Left colon (tissue), 2 donors: ENCODE data around the gene SMIM45.
"Not testable (repeated sequence)": the region's sequence is repeated elsewhere in the genome, so short reads cannot be mapped to it uniquely, and the experiment has no call there.

Experiments
- ATAC-seq: fragments of 200-7000 bp; cut with Tn5 transposase; one replicate; pipeline ENCODE4 v1.9.1; 2020; ENCODE audit warnings: mild to moderate bottlenecking, moderate library complexity
- DNase-seq, 2 donors: peaks; one replicate each; pipeline ENCODE4 v3.0.0-alpha.2; 2020
- intact Hi-C, 2 donors: fragments of 100-400 bp; cut with DNase I in 1 of 2; cut with micrococcal nuclease in 1 of 2; formaldehyde crosslinking; loops; one replicate each; pipeline versions ENCODE4 v1.11.2 to v1.14.0; 2022; cut with DNase I, micrococcal nuclease
- donor health status: DM: no; HTN: no; CAD: no.
- donor health status: DM: yes; HTN: yes; CAD: no.

The SMIM45 gene

DNA sequence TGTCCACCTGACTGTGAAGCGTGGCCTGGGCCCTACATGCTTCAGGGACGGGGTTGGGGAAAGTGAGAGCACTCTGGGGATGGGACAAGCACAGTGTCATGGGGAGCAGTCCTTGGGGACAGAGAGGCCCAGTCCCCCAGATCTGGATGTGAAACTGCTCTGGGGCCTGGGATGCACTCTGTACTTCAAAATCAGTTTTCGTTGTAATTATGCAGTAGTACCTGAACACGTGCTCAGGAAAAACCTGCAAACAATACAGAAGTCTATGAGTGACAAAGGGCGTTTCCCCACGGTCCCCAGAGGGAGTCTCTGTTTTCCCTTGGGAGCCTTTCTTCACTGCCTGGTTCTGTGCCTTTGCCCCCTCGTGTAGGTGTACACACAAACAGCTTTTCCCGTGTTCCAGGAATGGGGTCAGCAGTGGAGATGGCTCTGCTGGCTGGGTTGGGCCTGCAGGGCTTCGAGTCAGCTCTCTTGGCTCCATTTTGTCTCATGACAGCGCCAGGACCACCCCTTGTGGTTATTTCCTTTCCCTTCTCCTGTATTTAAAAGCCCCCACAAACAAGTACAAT lies 20.2 kb upstream of the SMIM45 start:
- DNase-seq, result peak in 1 of 2 donors; percentile 6
- intact Hi-C loops, result no loop called here
- no peak for ATAC-seq

DNA sequence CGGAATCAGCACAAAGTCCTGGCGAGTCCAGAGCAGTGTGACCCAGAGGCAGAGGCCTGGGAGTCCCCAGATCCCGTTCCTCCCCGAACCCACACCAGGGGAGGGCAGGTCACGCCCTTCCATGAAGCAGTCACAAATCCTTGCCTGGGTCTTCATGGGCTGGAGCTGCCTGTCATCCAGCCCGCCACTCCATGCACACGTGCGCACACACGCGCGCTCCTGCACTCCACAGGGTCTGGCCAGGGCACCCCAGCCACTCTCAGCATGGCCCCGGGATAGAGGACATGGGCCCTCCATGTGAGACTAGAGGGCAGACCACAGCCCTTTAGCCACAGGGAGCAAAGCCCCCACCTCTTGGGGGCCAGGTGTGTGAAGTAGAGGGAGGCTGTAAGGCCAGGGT lies 19.6 kb upstream of the SMIM45 start:
- DNase-seq, result peak in 1 of 2 donors; percentile 2
- ATAC-seq, result no peak
- intact Hi-C loops, result no loop called here

DNA sequence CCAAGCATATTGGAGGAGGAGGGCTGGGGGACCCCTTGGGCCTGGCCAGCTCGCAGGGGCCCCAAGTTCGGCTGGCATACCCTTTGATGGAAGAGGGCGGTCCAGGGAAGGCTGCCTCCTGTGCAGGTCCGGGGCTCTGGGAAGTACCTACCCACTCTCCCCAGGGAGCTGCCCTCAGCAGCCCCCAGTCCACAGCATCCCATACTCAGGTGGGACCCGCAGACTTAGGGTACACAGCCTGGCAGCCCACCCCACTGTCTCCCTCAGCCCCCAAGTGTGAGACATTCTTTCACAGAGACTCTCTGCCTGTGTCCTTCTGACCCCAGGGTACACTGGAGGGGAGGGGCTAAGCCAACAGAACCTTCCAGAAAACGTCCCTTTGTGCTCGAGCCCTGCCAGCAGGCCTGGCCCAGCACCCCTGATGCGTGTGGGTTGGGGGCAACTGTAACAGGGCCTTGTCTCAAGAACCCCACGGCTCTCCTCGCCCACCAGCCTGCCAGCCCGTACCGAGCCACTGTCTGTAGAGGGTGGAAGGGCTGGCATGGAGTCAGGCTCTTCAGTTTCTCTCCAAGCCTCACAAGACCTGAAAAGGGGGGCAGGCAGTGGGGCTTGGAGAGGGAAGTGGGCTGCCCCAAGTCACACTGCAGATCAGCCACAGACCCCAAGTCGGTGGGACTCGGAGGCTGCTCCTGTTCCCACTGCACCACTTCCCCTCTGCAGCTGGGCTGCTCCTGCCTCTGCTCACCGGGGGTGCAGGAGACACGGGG lies 18.4 kb upstream of the SMIM45 start:
- ATAC-seq (no peak), DNase-seq (peak in 1 of 2 donors; percentile 6)
- intact Hi-C loops, result no loop called here

DNA sequence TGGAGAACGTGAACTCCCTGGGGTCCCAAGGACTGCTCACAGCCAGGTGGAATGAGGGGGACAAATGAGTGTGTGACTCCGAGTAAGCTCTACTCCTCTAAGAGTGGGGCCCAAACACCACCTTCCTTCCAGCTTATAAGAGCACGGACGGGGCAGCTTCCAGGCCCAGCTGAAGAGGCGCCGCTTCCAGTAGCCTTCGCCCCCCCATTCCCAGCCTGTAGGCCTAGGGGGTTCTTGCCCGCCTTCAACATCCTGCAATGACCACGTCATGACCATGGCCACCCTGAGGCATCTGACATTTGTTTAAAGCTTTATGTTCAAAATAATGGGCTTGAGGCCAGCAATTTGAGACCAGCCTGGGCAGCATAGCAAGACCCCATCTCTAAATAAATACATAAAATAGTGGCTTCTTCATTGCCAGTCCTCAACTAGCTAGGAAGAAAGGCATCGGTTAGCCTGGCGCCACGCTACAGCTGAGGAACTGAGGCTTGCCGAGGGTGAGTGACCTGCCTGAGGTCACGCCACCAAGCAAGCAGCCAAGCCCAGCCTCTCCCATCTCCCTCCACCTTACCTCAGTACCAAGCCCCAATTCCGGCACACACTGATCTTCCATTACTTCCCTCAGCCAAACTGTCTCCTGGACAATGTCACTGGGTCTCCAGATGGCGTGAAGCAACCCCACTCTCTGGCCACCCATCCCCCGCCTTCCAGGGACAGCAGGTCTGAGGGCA lies 17.5 kb upstream of the SMIM45 start:
- DNase-seq (peak in 1 of 2 donors; percentile 4), ATAC-seq (no peak)
- intact Hi-C loops, result no loop called here

DNA sequence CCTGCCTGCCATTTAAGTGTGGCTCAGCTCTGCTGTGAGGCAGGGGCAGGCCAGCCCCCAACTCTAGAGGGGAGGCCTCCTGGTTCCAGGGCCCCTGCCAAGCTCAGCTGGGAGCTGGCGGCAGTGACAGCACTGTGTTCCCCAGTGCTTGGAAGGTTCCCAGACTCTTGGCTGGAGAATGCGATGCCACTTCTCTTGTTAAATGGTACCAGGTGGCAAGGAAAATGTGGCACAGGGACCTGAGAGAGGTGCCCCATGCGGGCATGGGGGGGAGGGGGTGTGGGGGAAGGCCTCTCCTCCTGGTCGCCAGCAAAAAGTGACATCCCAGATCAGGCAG lies 17.0 kb upstream of the SMIM45 start:
- ATAC-seq (no peak), DNase-seq (peak in 1 of 2 donors; percentile 4)
- intact Hi-C loops, result no loop called here

DNA sequence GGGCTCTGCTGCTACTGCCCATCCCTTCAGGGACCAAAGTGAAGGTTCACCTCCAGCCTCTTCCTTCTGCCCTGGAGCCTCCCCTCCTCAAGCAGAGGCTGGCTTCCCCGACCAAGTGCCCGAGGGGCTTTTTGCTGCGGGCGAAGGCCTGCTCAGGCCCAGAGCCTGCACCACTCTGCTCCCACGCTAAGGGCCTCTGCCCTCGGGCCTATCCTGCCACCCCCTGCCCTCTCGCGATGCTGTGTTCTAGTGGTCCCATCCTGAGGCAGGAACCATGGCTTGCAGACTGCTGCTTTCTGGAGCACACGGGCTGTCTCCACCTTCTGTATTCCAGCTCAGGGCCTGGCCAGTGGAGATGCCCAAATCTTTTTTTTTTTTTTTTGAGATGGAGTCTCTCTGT lies 16.4 kb upstream of the SMIM45 start:
- intact Hi-C loops, result no loop called here
- ATAC-seq (no peak), DNase-seq (no peak)

DNA sequence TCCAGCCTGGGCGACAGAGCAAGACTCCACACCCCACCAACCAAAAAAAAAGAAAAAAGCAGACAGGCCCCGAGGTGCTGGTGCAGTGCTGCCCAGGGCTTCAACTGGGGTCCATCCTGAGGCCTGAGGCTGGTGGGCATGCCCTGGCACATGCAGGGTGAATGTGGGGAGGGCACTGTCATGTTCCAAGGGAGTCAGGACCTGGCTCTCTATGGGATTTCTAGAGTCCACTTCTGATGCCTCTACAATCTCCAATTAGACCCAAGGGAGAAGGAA lies 15.1 kb upstream of the SMIM45 start:
- DNase-seq (no peak), ATAC-seq (no peak)
- intact Hi-C loops, result no loop called here

DNA sequence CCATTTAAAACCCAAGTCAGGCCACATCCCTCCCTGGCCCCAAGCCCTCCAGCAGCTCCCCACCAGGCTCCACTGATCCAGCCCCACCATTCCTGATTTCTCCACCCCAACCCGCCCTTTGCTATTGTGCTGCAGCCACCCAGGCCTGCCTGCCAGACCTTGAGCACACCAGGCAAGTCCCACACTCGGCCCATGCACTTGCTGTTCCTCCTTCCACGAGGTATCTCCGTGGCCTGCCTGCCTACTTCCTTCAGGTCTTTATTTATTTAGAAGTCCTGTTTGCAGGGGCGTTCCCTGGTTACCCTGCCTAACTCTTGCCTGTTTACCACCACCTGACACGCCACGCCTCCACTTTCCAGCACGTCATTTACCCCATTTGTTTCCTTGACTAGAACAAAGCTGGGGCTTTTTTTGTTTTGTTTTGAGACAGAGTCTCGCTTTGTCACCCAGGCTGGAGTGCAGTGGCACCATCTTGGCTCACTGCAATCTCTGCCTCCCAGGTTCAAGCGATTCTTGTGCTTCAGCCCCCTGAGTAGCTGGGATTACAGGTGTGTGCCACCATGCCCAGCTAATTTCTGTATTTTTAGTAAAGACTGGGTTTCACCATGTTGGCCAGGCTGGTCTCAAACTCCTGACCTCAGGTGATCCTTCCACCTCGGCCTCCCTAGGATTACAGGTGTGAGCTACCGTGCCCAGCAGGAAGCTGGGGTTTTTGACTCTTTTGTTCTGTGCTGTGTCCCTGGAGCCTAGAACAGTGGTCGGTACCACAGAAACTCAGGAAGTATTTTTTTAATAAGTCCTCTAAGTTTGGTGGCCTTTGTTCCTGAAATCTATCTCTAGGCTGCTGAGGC lies 11.7 kb upstream of the SMIM45 start:
- peak; percentile 80 for ATAC-seq
- intact Hi-C loops, result loop anchor here in 1 of 2 donors (5.0 to 10.0 kb wide), 2 partner anchors 135 to 243 kb away; partner anchors contain the start of genes CCDC134 and MEI1
- peak; percentile 91 to 94 for DNase-seq

DNA sequence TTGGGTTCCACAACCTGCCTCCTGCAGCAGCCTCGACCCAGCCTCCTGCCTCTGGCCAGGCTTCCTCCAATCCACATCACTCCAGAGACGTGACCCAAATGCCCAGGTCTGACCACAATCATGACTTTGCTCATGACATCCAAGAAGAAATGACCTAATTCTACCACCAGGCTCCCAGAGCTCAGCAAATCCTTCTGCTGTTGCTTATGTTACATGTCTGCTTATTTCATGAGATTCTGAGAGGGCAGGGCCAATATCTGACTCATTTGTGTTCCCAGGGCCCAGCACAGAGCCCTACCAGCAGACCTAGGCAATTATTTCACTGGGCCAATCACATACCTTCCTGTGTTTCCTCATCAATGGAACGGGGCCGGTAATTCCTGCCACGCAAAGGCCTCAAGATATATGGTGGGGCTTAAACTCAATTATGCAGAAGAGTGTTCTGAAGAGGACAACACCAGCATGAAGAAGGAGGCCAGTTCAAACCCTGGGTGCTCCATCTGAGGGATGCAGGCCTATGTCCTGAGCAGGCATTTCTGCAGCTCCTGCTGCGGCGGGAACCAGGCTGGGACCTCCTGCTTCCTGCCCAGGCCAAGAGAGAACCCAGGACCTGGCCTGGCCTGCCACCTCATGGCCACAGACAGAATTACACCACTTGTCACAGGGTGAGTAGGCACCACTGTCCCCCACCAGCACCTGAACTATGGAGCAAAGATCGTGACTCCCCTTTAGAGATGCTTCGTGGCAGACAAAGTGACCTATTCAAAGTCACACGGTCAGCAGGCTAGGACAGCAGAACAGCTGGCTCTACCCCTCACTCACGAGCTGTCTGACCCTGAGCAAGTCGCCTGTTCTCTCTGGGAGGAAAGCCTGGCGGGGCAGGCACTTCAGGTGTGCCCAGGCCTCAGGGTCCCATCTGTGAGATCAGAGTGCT lies 10.9 kb upstream of the SMIM45 start:
- DNase-seq (peak; percentile 84 to 91), ATAC-seq (peak; percentile 64)
- intact Hi-C loops, result loop anchor here in 1 of 2 donors (5.0 to 10.0 kb wide), 2 partner anchors 136 to 244 kb away; partner anchors contain the start of genes CCDC134 and MEI1

DNA sequence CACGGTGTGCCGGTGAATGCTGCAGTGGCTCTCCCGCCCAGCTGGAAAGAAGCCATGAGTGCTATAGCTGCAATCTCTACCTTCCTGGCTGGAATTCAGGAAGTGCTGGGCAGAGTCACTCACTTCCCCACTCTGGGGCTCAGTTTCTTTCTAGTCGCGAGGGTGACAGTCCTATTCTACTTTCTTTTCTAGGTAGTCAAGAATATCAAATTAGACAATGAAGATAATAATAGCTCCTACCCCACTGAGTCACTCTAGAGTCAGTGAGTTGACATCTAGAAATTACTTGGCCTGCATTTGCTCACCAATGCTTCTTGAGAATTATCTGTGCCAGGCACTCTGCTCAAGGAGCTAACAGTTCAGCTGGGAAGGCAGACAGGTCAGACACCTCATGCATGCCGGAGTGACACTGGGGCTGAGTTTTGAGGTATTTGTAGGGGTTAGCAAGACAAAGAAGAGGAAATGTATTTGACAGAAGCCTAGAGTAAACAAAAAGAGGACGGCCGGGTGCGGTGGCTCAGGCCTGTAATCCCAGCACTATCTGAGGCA lies 8.2 kb upstream of the SMIM45 start:
- intact Hi-C loops, result loop anchor here in 1 of 2 donors (5.0 to 10.0 kb wide), 2 partner anchors 139 to 246 kb away; partner anchors contain the start of genes CCDC134 and MEI1
- DNase-seq, result peak; percentile 58 to 72
- peak; percentile 24 for ATAC-seq

DNA sequence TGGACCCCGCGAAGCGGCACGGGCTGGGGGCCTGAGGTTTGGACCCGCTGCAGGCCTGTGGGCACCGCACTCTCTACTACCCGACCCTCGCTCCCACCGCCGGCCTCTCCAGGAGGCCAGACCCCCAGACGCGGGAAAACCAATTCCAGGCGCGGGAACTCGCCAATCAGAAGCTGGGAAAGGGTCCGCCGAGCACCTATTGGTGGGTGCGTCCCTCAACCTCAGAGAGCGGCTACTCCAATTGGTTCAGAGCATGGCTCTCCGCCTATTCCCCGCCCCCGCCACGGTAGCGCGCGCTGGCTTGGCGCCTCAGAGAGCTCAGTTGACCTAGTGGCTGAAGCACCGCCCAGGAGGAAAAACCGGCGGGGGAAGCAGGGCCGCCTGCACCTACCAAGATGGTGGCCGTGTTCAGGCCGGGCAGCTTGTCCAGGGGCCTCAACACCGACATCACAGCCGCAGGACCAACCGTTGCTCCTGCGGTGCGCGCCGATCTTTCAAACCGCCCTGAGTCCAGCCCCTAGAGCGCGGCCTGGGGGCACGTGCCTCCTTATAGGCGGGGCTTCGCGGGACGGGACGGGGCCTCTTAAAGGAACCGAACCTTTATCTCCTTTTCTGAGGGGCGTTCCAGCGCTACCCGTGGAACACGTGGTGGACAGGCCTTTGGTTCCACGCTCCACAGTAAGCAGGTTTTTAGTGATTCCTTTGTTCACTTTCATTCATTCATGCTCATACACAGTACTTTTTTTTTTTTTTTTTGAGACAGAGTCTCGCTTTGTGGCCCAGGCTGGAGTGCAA lies 5.1 kb upstream of the SMIM45 start, which contains the start of gene CENPM:
TSS of gene CENPM (minus strand) at position 524 of the 795 bp plus-strand sequence. CDS start at position 448, 76 bp downstream.
- intact Hi-C loops, result loop anchor here in 1 of 2 donors (10.0 kb wide), 1 partner anchor 142 kb away; the partner anchor contains the start of gene CCDC134
- peak; percentile 91 to 93 for DNase-seq
- ATAC-seq, result peak; percentile 94

DNA sequence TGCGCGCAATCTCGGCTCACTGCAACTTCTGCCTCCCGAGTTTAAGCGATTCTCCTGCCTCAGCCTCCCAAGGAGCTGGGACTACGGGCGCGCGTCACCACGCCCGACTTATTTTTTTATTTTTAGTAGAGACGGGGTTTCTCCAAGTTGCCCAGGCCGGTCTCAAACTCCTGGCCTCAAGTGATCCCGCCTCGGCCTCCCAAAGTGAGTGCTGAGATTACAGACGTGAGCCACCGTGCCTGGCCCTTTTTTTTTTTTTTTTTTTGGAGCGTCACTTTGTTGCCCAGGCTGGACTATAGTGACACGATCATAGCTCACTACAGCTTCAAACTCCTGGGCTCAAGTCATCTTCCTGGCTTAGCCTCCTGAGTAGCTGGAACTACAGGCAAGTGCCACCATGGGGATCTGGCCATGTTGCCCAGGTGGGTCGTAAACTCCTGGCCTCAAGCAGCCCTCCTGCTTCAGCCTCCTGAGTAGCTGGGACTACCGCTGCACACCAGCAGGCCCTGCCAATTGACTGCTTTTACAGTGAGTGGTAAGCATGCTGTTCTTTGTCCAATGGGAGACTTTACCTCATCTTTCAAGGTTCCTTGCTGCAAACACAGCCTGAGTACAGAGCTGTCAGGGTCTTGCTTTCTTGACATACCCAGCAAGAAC lies 4.4 kb upstream of the SMIM45 start:
- DNase-seq, result no peak
- intact Hi-C loops, result loop anchor here in 1 of 2 donors (10.0 kb wide), 1 partner anchor 143 kb away; the partner anchor contains the start of gene CCDC134
- no peak for ATAC-seq

DNA sequence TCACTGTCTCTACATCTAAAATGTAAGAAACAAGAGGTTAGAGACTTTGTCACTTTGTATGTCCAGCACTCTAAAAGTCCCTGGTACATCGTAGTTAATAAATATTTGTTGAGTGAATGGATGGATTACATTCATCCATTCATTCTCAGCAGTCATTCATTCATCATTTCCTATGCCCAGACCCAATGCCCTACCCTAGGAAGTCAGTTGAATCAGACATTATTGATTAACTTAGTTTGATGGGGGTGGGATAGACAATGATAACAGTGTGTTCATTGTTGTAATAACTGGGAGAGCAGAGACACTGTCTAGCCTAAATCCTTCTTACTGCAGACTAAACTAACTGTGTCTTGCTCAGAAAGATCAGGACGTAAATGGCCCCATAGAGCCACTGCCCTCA lies 3.8 kb upstream of the SMIM45 start:
- ATAC-seq, result no peak
- intact Hi-C loops, result loop anchor here in 1 of 2 donors (10.0 kb wide), 1 partner anchor 143 kb away; the partner anchor contains the start of gene CCDC134
- DNase-seq, result no peak

DNA sequence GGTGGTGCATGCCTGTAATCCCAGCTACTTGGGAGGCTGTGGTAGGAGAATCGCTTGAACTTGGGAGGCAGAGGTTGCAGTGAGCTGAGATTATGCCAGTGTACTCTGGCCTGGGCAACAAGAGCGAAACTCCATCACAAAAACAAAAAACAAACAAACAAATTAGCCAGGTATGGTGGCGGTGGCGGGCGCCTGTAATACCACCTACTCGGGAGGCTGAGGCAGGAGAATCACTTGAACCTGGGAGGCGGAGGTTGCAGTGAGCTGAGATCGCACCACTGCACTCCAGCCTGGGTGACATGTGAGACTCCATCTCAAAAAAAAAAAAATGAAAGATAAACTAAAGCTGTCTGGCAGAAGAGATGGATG lies 3.0 kb upstream of the SMIM45 start:
- intact Hi-C loops, result loop anchor here in 1 of 2 donors (10.0 kb wide), 1 partner anchor 144 kb away; the partner anchor contains the start of gene CCDC134
- not testable (repeated sequence) for DNase-seq, ATAC-seq

DNA sequence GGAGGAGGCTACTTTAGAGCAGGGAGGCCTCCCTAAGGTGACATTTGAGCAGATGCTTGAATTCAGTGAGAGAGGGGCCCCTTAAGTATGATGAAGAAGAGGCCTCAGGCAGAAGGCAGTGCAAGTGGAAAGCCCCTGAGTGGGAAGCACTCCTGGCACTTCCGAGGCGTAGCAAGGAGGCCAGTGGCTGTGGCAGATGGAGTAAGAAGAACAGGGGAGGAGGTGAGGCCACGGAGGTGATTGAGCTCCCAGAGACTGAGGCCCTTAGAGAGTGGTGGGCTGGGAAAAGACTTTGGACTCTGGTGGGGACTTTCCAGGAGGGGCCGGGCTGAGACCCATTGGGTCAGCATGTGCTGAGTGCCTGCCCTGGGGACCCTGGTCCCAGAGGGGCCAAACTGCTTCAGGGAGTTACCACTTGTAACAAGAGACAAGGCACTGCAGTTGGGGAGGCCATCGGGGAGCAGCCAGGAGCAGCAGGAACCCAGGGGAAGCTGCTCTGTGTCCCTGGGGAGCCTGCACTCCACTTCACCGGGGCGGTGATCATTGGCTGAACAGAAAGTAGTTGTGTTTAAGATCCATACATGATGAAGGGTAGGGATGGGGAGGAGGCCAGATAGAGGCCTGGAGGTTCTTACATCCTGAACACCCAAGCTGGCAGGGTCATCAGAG lies 2.5 kb upstream of the SMIM45 start:
- intact Hi-C loops, result loop anchor here in 1 of 2 donors (10.0 kb wide), 1 partner anchor 145 kb away; the partner anchor contains the start of gene CCDC134
- ATAC-seq, result no peak

More for the DNA sequence above, 2.5 kb upstream of the SMIM45 start:
- no peak for DNase-seq
